Osteoblast (primary cell): ENCODE data around the gene GATAD2A. TPM values are rescaled to one million over a fixed set of nuclear protein-coding genes. Genes with fewer than 3 reads are reported as not detected.

ENCODE experiments used
- DNase-seq: peaks from one replicate; pipeline ENCODE4 v3.0.0; 2011; ENCODE audit warnings: low spot score, mixed read lengths; ENCODE audit not compliant: insufficient read length; ENCODE audit errors: missing footprints
- H2AFZ ChIP-seq: 2 replicates; pipeline ENCODE4 v1.6.0; 2011; ENCODE audit warnings: mild to moderate bottlenecking, low read length
- H3K27ac ChIP-seq: 2 replicates; pipeline ENCODE4 v1.5.1; 2011; ENCODE audit warnings: mild to moderate bottlenecking, low read depth, low read length, moderate library complexity
- H3K27me3 ChIP-seq: 2 replicates; pipeline ENCODE4 v1.6.0; 2012; ENCODE audit warnings: mild to moderate bottlenecking, control low read depth, inconsistent platforms, low read length, moderate library complexity; ENCODE audit not compliant: insufficient read depth
- H3K36me3 ChIP-seq: 2 replicates; pipeline ENCODE4 v1.5.1; 2011; ENCODE audit warnings: mild to moderate bottlenecking, low read length, control low read depth, moderate library complexity; ENCODE audit not compliant: insufficient read depth
- H3K4me1 ChIP-seq: 2 replicates; pipeline ENCODE4 v1.5.1; 2011; ENCODE audit warnings: mild to moderate bottlenecking, low read length, control low read depth, moderate library complexity; ENCODE audit not compliant: insufficient read depth
- H3K4me2 ChIP-seq: 2 replicates; pipeline ENCODE4 v1.6.0; 2011; ENCODE audit warnings: mild to moderate bottlenecking, low read length; ENCODE audit not compliant: insufficient read depth
- H3K4me3 ChIP-seq: fragments of 200-600 bp; sonication (generic); 3 replicates; pipeline ENCODE4 v1.5.1; 2012; ENCODE audit warnings: mild to moderate bottlenecking, low read length, inconsistent platforms; ENCODE audit not compliant: insufficient read depth
- H3K79me2 ChIP-seq: 2 replicates; pipeline ENCODE4 v1.6.0; 2012; ENCODE audit warnings: mild to moderate bottlenecking, low read length, control low read depth, inconsistent platforms; ENCODE audit not compliant: insufficient read depth
- H3K9me3 ChIP-seq: 2 replicates; pipeline ENCODE4 v1.5.1; 2011; ENCODE audit warnings: low read depth, low read length, control low read depth
- H4K20me1 ChIP-seq: 2 replicates; pipeline ENCODE4 v1.6.0; 2012; ENCODE audit warnings: mild to moderate bottlenecking, low read length, control low read depth; ENCODE audit not compliant: insufficient read depth
- total RNA-seq: library from RNA; depleted of rRNA; stranded (reverse); fragments of >200 nt; gene quantifications from 2 replicates; pipeline ENCODE4 v1.2.3, GENCODE V29; 2012
- TF ChIP-seq, protein P1 (sequence below): IDR thresholded peaks from 2 replicates; pipeline ENCODE4 v1.5.1; 2011; ENCODE audit warnings: mild to moderate bottlenecking, low read depth, low read length, moderate library complexity; ENCODE audit errors: extremely low read depth

Gene GATAD2A
- total RNA-seq, 1 donor, result 48.9 TPM

DNA sequence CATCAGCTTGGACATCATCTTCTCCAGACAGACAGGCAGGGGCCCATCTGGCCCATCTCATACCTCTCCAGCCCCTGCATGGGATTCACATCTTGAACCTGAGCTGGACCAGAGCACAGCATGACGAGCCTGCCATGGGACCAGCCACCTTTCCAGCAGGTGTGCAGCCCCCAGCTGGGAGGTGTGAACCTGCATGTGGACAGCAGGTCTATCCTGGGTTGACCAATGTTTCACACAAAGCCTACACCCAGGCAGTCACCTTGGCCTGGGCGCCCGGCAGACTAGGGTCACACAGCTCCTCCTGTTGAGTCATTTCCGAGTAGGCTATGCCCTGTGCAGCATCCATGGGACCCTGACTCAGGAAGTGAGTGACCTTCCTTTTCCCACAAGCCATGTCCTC, 43.4 kb upstream of the GATAD2A start:
- TF ChIP-seq, protein P1, sequence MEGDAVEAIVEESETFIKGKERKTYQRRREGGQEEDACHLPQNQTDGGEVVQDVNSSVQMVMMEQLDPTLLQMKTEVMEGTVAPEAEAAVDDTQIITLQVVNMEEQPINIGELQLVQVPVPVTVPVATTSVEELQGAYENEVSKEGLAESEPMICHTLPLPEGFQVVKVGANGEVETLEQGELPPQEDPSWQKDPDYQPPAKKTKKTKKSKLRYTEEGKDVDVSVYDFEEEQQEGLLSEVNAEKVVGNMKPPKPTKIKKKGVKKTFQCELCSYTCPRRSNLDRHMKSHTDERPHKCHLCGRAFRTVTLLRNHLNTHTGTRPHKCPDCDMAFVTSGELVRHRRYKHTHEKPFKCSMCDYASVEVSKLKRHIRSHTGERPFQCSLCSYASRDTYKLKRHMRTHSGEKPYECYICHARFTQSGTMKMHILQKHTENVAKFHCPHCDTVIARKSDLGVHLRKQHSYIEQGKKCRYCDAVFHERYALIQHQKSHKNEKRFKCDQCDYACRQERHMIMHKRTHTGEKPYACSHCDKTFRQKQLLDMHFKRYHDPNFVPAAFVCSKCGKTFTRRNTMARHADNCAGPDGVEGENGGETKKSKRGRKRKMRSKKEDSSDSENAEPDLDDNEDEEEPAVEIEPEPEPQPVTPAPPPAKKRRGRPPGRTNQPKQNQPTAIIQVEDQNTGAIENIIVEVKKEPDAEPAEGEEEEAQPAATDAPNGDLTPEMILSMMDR, result no peak
- Histone ChIP-seq H3K27ac (no peak overlapping the region), H4K20me1 (no peaks in the 10 kb centered on the region), H3K4me2 (no peak overlapping the region), H3K36me3 (peaks cover 13% of the 10 kb centered on the region), H3K27me3 (no peaks in the 10 kb centered on the region), H2AFZ (no peak overlapping the region), H3K4me1 (peaks cover 12% of the 10 kb centered on the region), H3K79me2 (no peaks in the 10 kb centered on the region), H3K9me3 (no peaks in the 10 kb centered on the region), H3K4me3 (no peak overlapping the region)
- no peak for DNase-seq

- TF ChIP-seq, protein P1, result peak; percentile 95
- no peaks in the 10 kb centered on the region for H3K36me3 ChIP-seq
- H3K9me3 ChIP-seq, result no peaks in the 10 kb centered on the region
- peak; percentile 91 for DNase-seq
- H2AFZ ChIP-seq, result peak overlapping the region; percentile 99
- peak overlapping the region; percentile 59 for H3K4me3 ChIP-seq
- no peaks in the 10 kb centered on the region for H3K79me2 ChIP-seq
- no peaks in the 10 kb centered on the region for H4K20me1 ChIP-seq
- no peak overlapping the region for H3K27ac ChIP-seq
- peak overlapping the region; percentile 81 for H3K4me2 ChIP-seq
- peaks cover 7% of the 10 kb centered on the region for H3K4me1 ChIP-seq
- H3K27me3 ChIP-seq, result no peaks in the 10 kb centered on the region
Measured at GRCh38 chr19:19366434-19367396, 38.8 kb upstream of the GATAD2A start.

- TF ChIP-seq, protein P1, result no peak
- no peak overlapping the region for H3K27ac ChIP-seq
- no peak overlapping the region for H3K4me2 ChIP-seq
- no peaks in the 10 kb centered on the region for H4K20me1 ChIP-seq
- DNase-seq, result no peak
- H2AFZ ChIP-seq, result no peak overlapping the region
- peaks cover 7% of the 10 kb centered on the region for H3K4me1 ChIP-seq
- no peaks in the 10 kb centered on the region for H3K36me3 ChIP-seq
- no peaks in the 10 kb centered on the region for H3K9me3 ChIP-seq
- H3K79me2 ChIP-seq, result no peaks in the 10 kb centered on the region
- no peaks in the 10 kb centered on the region for H3K27me3 ChIP-seq
- no peak overlapping the region for H3K4me3 ChIP-seq
Measured at GRCh38 chr19:19368087-19368486, 37.4 kb upstream of the GATAD2A start.

- no peaks in the 10 kb centered on the region for H3K79me2 ChIP-seq
- H3K9me3 ChIP-seq, result no peaks in the 10 kb centered on the region
- no peaks in the 10 kb centered on the region for H4K20me1 ChIP-seq
- no peak for DNase-seq
- H3K4me2 ChIP-seq, result no peak overlapping the region
- H3K27me3 ChIP-seq, result no peaks in the 10 kb centered on the region
- TF ChIP-seq, protein P1, result no peak
- no peak overlapping the region for H2AFZ ChIP-seq
- no peaks in the 10 kb centered on the region for H3K36me3 ChIP-seq
- H3K4me3 ChIP-seq, result no peak overlapping the region
- no peak overlapping the region for H3K27ac ChIP-seq
- H3K4me1 ChIP-seq, result peaks cover 3% of the 10 kb centered on the region
Measured at GRCh38 chr19:19371059-19371458, 34.4 kb upstream of the GATAD2A start.
